ENCODE measurements around the gene TWNK. TPM values are rescaled to one million over a fixed set of nuclear protein-coding genes. Genes with fewer than 3 reads are reported as not detected.

The TWNK gene
- total and polyA plus RNA-seq, 10 of the 15 experiments (the other 5 are each of a cell fraction or from before 2014, with no cell fraction given): 13.6 to 32.8 (median 18.0) TPM

DNA sequence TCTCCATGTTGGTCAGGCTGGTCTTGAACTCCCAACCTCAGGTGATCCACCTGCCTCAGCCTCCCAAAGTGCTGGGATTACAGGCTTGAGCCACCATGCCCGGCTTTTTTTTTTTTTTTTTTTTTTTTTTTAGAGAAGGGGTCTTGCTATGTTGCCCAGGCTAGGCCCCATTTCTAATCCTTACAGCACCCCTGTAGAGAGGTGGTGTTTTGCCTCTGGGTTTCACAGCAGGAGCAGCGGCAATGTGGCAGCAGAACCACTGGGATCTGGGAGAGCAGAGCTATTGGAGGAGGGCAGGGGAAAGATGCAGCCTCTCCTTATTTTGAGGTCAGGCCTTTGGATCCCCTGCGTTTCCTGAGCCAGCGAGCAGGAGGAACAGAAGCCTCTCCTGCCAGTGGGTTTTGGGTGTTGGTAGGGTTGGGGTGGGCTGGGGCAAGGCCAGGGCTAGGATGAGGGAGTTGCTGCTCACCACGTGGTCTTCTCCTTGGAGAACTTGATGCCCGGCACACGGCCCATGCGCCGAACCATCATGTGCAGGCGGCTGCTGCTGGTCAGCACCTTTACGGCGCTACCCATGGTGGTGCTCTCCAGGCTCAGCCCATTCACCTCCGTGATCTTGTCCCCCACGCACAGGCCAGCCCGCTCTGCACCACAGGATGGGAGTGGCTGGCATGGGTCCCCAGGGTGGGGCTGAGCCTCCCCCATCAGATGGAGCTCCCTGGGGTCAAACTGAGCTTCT is 35.8 kb downstream of the TWNK start:
- intact Hi-C loops (cut with micrococcal nuclease; ENCODE audit: unreplicated experiment) (no loop called here), in situ Hi-C loops (cut with MboI) (no loop called here)
- Histone ChIP-seq H3K4me3 (no peak overlapping the region), H3K9me3 (replicated peaks; ENCODE audit: control insufficient read depth, insufficient read depth, low read length) (no peaks in the 10 kb centered on the region), H3K27ac (ENCODE audit: control insufficient read depth, insufficient read depth) (no peak overlapping the region), H3K4me2 (ENCODE audit: control insufficient read depth, insufficient read depth) (no peak overlapping the region), H2AFZ (ENCODE audit: control insufficient read depth, low read depth, low read length) (no peak overlapping the region), H3K9ac (ENCODE audit: control insufficient read depth, insufficient read depth, low read length) (no peak overlapping the region), H3K36me3 (ENCODE audit: control insufficient read depth in 2 of 2, insufficient read depth in 2 of 2, low read length in 1 of 2) (no peaks in the 10 kb centered on the region), H4K20me1 (ENCODE audit: control insufficient read depth, insufficient read depth) (no peaks in the 10 kb centered on the region), H3K4me1 (ENCODE audit: control insufficient read depth, insufficient read depth, low read length) (peaks cover 6% of the 10 kb centered on the region), H3K27me3 (replicated peaks in 1 of 2; ENCODE audit: control insufficient read depth in 2 of 2, insufficient read depth in 2 of 2, low read length in 1 of 2) (peaks cover 0 to 7% of the 10 kb centered on the region in 2 experiments; a peak in 2 of 4 replicates), H3K79me2 (ENCODE audit: control insufficient read depth, insufficient read depth, low read length) (no peaks in the 10 kb centered on the region)
- DNase-seq (ENCODE audit: low read depth, low spot score) (no peak), FAIRE-seq (no peak), ATAC-seq (no peak)
- CTCF ChIA-PET: interaction anchor here (1.7 kb wide), 1 partner anchor 8 kb away, joined by 5 read pairs; no protein-coding TSS in a partner anchor
- RAD21 ChIA-PET (ENCODE audit: unreplicated experiment): no interaction called here
- POLR2A ChIA-PET: no interaction called here
- no TSS peak for BruUV-seq (replicated peaks)
- SMC1A ChIA-PET (ENCODE audit: uncharacterized antibody, unreplicated experiment): no interaction called here
- WGBS (ENCODE audit: insufficient coverage, insufficient replicate concordance, low lambda C conversion rate, missing lambda C conversion rate): 61% methylated on average over 15 of the region's 15 CpGs
- no peak for TF ChIP-seq GATAD2B (conservative IDR thresholded peaks at IDR 0.05; ENCODE audit: low read depth)
- TF ChIP-seq, protein P1, sequence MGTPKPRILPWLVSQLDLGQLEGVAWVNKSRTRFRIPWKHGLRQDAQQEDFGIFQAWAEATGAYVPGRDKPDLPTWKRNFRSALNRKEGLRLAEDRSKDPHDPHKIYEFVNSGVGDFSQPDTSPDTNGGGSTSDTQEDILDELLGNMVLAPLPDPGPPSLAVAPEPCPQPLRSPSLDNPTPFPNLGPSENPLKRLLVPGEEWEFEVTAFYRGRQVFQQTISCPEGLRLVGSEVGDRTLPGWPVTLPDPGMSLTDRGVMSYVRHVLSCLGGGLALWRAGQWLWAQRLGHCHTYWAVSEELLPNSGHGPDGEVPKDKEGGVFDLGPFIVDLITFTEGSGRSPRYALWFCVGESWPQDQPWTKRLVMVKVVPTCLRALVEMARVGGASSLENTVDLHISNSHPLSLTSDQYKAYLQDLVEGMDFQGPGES (IDR thresholded peaks at IDR 0.05): no peak
- no peak for TF ChIP-seq RELA (IDR thresholded peaks at IDR 0.05; ENCODE audit: borderline replicate concordance, partially characterized antibody)
- TF ChIP-seq ZNF207 (IDR thresholded peaks at IDR 0.05; ENCODE audit: borderline replicate concordance): no peak
- TF ChIP-seq, protein P2, sequence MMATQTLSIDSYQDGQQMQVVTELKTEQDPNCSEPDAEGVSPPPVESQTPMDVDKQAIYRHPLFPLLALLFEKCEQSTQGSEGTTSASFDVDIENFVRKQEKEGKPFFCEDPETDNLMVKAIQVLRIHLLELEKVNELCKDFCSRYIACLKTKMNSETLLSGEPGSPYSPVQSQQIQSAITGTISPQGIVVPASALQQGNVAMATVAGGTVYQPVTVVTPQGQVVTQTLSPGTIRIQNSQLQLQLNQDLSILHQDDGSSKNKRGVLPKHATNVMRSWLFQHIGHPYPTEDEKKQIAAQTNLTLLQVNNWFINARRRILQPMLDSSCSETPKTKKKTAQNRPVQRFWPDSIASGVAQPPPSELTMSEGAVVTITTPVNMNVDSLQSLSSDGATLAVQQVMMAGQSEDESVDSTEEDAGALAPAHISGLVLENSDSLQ (IDR thresholded peaks at IDR 0.05): no peak
- no peak for TF ChIP-seq TBL1XR1 (IDR thresholded peaks at IDR 0.05; ENCODE audit: low read depth, low read length)
- TF ChIP-seq, protein P3, sequence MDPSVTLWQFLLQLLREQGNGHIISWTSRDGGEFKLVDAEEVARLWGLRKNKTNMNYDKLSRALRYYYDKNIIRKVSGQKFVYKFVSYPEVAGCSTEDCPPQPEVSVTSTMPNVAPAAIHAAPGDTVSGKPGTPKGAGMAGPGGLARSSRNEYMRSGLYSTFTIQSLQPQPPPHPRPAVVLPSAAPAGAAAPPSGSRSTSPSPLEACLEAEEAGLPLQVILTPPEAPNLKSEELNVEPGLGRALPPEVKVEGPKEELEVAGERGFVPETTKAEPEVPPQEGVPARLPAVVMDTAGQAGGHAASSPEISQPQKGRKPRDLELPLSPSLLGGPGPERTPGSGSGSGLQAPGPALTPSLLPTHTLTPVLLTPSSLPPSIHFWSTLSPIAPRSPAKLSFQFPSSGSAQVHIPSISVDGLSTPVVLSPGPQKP (IDR thresholded peaks at IDR 0.05; ENCODE audit: low read depth, low read length): no peak
- TF ChIP-seq, protein P4, sequence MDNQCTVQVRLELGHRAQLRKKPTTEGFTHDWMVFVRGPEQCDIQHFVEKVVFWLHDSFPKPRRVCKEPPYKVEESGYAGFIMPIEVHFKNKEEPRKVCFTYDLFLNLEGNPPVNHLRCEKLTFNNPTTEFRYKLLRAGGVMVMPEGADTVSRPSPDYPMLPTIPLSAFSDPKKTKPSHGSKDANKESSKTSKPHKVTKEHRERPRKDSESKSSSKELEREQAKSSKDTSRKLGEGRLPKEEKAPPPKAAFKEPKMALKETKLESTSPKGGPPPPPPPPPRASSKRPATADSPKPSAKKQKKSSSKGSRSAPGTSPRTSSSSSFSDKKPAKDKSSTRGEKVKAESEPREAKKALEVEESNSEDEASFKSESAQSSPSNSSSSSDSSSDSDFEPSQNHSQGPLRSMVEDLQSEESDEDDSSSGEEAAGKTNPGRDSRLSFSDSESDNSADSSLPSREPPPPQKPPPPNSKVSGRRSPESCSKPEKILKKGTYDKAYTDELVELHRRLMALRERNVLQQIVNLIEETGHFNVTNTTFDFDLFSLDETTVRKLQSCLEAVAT (IDR thresholded peaks at IDR 0.05): no peak
- no peak for TF ChIP-seq ZNF384 (IDR thresholded peaks at IDR 0.05; ENCODE audit: borderline replicate concordance, low read depth, low read length)
- TF ChIP-seq ATF7 (IDR thresholded peaks at IDR 0.05; ENCODE audit: low read depth): no peak
- TF ChIP-seq BRCA1 (IDR thresholded peaks at IDR 0.05; ENCODE audit: low read depth, low read length): no peak
- no peak for TF ChIP-seq POLR2AphosphoS2 (IDR thresholded peaks at IDR 0.05; ENCODE audit: low read depth, low read length)
- TF ChIP-seq RUNX3 (IDR thresholded peaks at IDR 0.05; ENCODE audit: low read length): no peak
- TF ChIP-seq, protein P5, sequence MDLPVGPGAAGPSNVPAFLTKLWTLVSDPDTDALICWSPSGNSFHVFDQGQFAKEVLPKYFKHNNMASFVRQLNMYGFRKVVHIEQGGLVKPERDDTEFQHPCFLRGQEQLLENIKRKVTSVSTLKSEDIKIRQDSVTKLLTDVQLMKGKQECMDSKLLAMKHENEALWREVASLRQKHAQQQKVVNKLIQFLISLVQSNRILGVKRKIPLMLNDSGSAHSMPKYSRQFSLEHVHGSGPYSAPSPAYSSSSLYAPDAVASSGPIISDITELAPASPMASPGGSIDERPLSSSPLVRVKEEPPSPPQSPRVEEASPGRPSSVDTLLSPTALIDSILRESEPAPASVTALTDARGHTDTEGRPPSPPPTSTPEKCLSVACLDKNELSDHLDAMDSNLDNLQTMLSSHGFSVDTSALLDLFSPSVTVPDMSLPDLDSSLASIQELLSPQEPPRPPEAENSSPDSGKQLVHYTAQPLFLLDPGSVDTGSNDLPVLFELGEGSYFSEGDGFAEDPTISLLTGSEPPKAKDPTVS (IDR thresholded peaks at IDR 0.05; ENCODE audit: low read depth, low read length): no peak
- no peak for TF ChIP-seq SREBF1 (IDR thresholded peaks at IDR 0.05; ENCODE audit: low read length)
- no peak for TF ChIP-seq FOXM1 (IDR thresholded peaks at IDR 0.05; ENCODE audit: low read depth, low read length)
- no peak for TF ChIP-seq FOS (IDR thresholded peaks at IDR 0.05; ENCODE audit: borderline replicate concordance, extremely low read depth, insufficient read length)
